Calu3 (cell line): Measurements from ENCODE around the gene RELT. TPM values are rescaled to one million over a fixed set of nuclear protein-coding genes. Genes with fewer than 3 reads are reported as not detected.

ENCODE experiments used
- BruUV-seq: library from RNA; stranded (reverse); fragments of 400-500 nt; replicated peaks from 2 replicates; lab custom pipeline; 2021; lab: Mats Ljungman, UMichigan
- CTCF ChIA-PET: fragments of 300-600 bp; sonication (Branson Sonifier 250); formaldehyde crosslinking; loops from one replicate; lab custom pipeline; 2022; ENCODE audit warnings: antibody characterized with exemption; lab: Charles Lee
- DNase-seq: peaks from one replicate; pipeline ENCODE4 v3.0.0; 2022
- H3K27ac Mint-ChIP-seq: one replicate; pipeline ENCODE4 v1.8.0; 2022; ENCODE audit warnings: mixed read lengths; ENCODE audit not compliant: unreplicated experiment
- H3K27me3 Mint-ChIP-seq: one replicate; pipeline ENCODE4 v1.8.0; 2022; ENCODE audit warnings: mixed read lengths; ENCODE audit not compliant: unreplicated experiment
- H3K36me3 Mint-ChIP-seq: one replicate; pipeline ENCODE4 v1.8.0; 2022; ENCODE audit warnings: mild to moderate bottlenecking, moderate library complexity, mixed read lengths; ENCODE audit not compliant: insufficient read depth, unreplicated experiment
- H3K4me1 Mint-ChIP-seq: one replicate; pipeline ENCODE4 v1.8.0; 2022; ENCODE audit warnings: mild to moderate bottlenecking, low read depth, mixed read lengths; ENCODE audit not compliant: unreplicated experiment
- H3K4me3 Mint-ChIP-seq: one replicate; pipeline ENCODE4 v1.8.0; 2022; ENCODE audit warnings: mild to moderate bottlenecking, low read depth, moderate library complexity, mixed read lengths; ENCODE audit not compliant: unreplicated experiment
- H3K9me3 Mint-ChIP-seq: one replicate; pipeline ENCODE4 v1.8.0; 2022; ENCODE audit warnings: low read depth, mixed read lengths; ENCODE audit not compliant: unreplicated experiment
- intact Hi-C: fragments of 100-400 bp; cut with micrococcal nuclease; formaldehyde crosslinking; loops from one replicate; pipeline ENCODE4 v1.10.0; 2022; ENCODE audit not compliant: unreplicated experiment
- total RNA-seq: library from RNA; stranded (reverse); gene quantifications from 2 replicates; pipeline ENCODE4 v1.2.3, GENCODE V29; 2022
- TF ChIP-seq, protein P1 (sequence below): fragments of 200-600 bp; IDR thresholded peaks from one replicate; pipeline ENCODE4 v1.8.0; 2022; ENCODE audit warnings: antibody characterized with exemption; ENCODE audit not compliant: unreplicated experiment

Gene RELT
- total RNA-seq, 1 experiment from 2014 or later, result 11.8 TPM

- Mint-ChIP-seq H3K4me3 (no peak overlapping the region), H3K27me3 (no peaks in the 10 kb centered on the region), H3K36me3 (peaks cover 34% of the 10 kb centered on the region), H3K9me3 (no peaks in the 10 kb centered on the region), H3K27ac (no peak overlapping the region), H3K4me1 (no peaks in the 10 kb centered on the region)
- TF ChIP-seq, protein P1, sequence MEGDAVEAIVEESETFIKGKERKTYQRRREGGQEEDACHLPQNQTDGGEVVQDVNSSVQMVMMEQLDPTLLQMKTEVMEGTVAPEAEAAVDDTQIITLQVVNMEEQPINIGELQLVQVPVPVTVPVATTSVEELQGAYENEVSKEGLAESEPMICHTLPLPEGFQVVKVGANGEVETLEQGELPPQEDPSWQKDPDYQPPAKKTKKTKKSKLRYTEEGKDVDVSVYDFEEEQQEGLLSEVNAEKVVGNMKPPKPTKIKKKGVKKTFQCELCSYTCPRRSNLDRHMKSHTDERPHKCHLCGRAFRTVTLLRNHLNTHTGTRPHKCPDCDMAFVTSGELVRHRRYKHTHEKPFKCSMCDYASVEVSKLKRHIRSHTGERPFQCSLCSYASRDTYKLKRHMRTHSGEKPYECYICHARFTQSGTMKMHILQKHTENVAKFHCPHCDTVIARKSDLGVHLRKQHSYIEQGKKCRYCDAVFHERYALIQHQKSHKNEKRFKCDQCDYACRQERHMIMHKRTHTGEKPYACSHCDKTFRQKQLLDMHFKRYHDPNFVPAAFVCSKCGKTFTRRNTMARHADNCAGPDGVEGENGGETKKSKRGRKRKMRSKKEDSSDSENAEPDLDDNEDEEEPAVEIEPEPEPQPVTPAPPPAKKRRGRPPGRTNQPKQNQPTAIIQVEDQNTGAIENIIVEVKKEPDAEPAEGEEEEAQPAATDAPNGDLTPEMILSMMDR, result no peak
- BruUV-seq, result no TSS peak
- CTCF ChIA-PET, result no interaction called here
- intact Hi-C loops, result no loop called here
- no peak for DNase-seq
Measured at GRCh38 chr11:73397468-73398131, 21.4 kb downstream of the RELT start.

DNA sequence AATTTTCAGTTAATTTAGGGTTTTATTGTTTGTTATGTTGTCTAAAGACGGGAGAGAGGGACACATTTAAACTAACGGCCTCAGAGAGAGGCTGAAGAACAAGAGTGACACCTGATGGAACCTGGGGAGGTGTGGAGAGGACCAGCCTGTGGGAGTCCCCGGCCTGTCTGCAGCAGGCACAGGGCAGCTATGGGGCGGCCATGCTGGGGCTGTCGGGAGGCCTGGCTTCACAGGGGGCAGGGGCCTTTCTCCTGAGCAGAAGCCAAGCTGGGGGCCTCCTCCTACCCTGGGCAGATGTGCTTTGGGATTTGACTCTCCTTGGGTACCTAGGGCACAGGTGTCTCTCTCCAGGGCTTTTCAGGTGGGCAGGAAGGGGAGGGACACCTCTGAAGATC, 21.9 kb downstream of the RELT start:
- no peak for DNase-seq
- intact Hi-C loops, result no loop called here
- Mint-ChIP-seq H3K4me1 (no peaks in the 10 kb centered on the region), H3K27me3 (no peaks in the 10 kb centered on the region), H3K36me3 (peaks cover 34% of the 10 kb centered on the region), H3K4me3 (no peak overlapping the region), H3K9me3 (no peaks in the 10 kb centered on the region), H3K27ac (no peak overlapping the region)
- TF ChIP-seq, protein P1, result no peak
- BruUV-seq, result no TSS peak
- CTCF ChIA-PET, result no interaction called here

DNA sequence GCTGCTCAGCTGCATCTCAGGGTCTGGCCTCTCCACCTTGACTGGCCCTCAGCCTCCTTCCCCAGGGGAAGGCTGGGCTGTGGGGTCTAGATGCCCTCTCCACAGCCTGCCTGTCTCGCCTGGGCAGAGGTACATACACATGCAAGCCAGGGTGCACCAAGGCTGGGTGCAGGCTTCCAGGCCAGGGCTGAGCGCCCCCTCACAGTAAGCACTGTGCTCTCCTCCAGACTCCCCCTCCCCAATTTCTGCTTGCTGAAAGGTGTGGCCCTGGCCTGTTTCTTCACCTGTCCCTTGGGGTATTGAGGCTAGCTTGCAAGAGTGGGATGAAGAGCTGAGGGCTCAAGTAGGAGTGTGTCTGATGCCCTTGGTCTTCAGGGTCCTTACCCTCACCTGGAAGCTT, 22.5 kb downstream of the RELT start:
- Mint-ChIP-seq H3K9me3 (no peaks in the 10 kb centered on the region), H3K27ac (no peak overlapping the region), H3K4me3 (no peak overlapping the region), H3K27me3 (no peaks in the 10 kb centered on the region), H3K4me1 (no peaks in the 10 kb centered on the region), H3K36me3 (peaks cover 29% of the 10 kb centered on the region)
- no peak for DNase-seq
- intact Hi-C loops, result no loop called here
- CTCF ChIA-PET, result interaction anchor here (1.8 kb wide), 1 partner anchor 48 kb away, joined by 8 read pairs; no protein-coding TSS in a partner anchor
- no TSS peak for BruUV-seq
- TF ChIP-seq, protein P1, result no peak

DNA sequence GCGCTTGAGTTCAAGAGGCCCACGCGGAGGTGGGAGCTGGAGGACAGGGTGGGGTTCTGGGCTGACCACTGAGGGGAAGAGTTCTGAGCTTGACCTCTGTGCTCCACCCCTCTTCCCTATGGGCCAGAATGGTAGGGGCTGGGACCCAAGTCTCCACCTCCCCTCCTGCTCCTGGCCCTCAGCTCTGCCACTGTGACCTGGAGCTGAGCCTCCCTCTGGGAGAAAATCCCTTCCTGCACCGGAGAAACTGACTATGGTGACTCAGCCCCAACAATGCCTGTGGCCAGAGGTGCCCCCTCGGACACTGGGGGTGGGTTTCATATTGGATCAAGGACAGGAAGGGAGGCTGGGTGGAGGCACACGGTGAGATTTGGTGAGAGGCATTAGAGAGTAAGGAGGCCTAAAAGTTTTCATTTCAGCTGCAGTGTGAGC, 23.0 kb downstream of the RELT start:
- no peak for DNase-seq
- Mint-ChIP-seq H3K4me1 (no peaks in the 10 kb centered on the region), H3K27ac (no peak overlapping the region), H3K27me3 (no peaks in the 10 kb centered on the region), H3K36me3 (peaks cover 27% of the 10 kb centered on the region), H3K4me3 (no peak overlapping the region), H3K9me3 (no peaks in the 10 kb centered on the region)
- intact Hi-C loops, result no loop called here
- TF ChIP-seq, protein P1, result no peak
- CTCF ChIA-PET, result interaction anchor here (1.8 kb wide), 1 partner anchor 48 kb away, joined by 8 read pairs; no protein-coding TSS in a partner anchor
- no TSS peak for BruUV-seq
